Rectal smooth muscle tissue (tissue), 1 donor: ENCODE measurements around the gene CXXC5.

Source experiments
- H3K27ac ChIP-seq: one replicate; pipeline ENCODE4 v1.7.0; 2013; ENCODE audit warnings: low read depth, low read length, inconsistent platforms
- H3K27me3 ChIP-seq: one replicate; pipeline ENCODE4 v1.7.0; 2013; ENCODE audit warnings: low read length; ENCODE audit not compliant: control insufficient read depth, insufficient read depth
- H3K36me3 ChIP-seq: one replicate; pipeline ENCODE4 v1.7.0; 2013; ENCODE audit warnings: low read length; ENCODE audit not compliant: control insufficient read depth, insufficient read depth
- H3K4me1 ChIP-seq: one replicate; pipeline ENCODE4 v1.7.0; 2013; ENCODE audit warnings: low read length; ENCODE audit not compliant: control insufficient read depth, insufficient read depth
- H3K4me3 ChIP-seq: one replicate; pipeline ENCODE4 v1.7.0; 2013; ENCODE audit warnings: low read length
- H3K9ac ChIP-seq: one replicate; pipeline ENCODE4 v1.7.0; 2013; ENCODE audit warnings: low read length

The CXXC5 gene

DNA sequence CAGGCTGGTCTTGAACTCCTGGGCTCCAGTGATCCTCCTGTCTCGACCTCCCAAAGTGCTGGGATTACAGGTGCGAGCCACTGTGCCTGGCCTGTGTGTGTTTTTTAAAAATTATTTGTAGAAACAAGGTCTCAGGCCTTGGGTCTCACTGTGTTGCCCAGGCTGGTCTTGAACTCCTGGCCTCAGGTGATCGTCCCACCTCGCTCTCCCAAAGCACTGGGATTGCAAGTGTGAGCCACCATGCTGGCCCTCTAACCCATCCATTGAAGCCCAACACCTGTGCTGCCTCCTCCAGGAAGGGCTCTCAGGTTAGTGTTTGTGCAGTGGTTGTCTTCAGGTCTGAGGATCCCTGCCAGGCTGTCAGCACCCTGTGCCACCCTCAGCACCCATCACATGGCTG, 56.6 kb downstream of the CXXC5 start:
- H3K27me3 ChIP-seq = no peaks in the 10 kb centered on the region
- no peak overlapping the region for H3K27ac ChIP-seq
- no peaks in the 10 kb centered on the region for H3K36me3 ChIP-seq
- H3K4me1 ChIP-seq = no peaks in the 10 kb centered on the region
- H3K9ac ChIP-seq = no peak overlapping the region
- H3K4me3 ChIP-seq = no peak overlapping the region

DNA sequence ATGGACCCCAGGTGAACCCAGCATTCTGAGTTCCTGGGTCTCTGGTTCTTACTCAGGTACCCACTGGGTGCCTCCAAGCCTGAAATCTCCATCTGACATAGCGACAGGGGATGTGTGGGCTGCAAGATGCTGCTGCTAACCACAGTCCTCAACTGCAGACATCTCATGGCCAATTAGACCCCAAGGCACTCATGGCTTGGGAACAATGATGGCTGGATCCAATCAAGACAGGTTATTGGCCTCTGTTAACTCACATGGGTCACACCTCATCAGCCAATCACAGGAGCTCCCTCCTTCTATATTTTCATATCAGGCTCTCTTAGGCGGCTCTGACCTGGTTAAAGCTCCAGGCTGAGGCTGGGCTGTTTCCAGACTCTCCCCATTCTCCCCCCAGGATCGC, 57.0 kb downstream of the CXXC5 start:
- H3K27ac ChIP-seq = no peak overlapping the region

DNA sequence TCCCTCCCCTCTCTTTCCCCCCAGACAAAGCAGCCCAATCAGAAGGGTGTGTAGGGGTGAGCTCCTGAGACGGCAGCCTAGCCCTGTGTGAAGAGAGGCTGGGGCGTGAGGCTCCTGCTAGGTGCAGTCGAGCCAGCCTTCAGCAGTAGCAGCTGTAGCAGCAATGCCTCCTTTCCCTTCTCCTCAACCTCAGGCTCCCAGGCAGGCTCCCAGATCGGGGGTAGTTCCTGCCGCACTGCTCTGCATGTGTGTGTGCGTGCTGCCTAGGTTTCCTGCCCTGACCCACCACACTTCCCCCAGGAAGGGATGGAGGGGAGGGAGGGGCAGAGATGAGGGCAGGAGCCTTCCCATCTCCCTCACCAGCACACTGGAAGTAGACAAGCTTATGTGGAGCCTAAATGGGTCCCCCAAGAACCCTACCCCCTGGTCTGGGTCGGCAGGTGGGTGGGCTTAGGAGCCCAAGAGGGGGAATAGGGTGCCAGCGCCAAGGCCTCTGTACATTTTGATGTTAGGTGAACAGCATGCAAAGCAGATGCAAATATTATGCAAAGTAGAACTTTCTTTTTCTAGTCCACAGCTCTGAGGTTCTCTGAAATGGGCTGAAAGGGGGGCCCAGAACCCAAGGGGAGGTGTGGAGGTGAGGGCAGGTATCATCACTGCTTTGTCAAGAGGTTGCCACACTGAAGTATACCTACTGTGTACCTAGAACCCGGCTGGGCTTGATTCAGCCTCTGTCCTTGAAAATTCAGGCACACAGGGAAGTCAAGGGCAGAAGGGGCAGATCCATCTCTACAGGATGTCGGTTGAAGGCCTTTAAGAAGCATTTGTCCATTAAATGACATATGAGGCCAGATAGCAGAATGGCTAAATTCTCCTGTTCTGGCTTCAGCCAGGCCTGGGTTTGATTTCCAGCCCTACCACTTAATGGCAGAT, 57.8 kb downstream of the CXXC5 start:
- Histone ChIP-seq H3K36me3 (no peaks in the 10 kb centered on the region), H3K4me3 (no peak overlapping the region), H3K4me1 (no peaks in the 10 kb centered on the region), H3K27me3 (no peaks in the 10 kb centered on the region), H3K9ac (no peak overlapping the region), H3K27ac (no peak overlapping the region)

More for the DNA sequence above, 57.0 kb downstream of the CXXC5 start:
- Histone ChIP-seq H3K36me3 (no peaks in the 10 kb centered on the region), H3K4me3 (no peak overlapping the region), H3K4me1 (no peaks in the 10 kb centered on the region), H3K9ac (no peak overlapping the region), H3K27me3 (no peaks in the 10 kb centered on the region)

DNA sequence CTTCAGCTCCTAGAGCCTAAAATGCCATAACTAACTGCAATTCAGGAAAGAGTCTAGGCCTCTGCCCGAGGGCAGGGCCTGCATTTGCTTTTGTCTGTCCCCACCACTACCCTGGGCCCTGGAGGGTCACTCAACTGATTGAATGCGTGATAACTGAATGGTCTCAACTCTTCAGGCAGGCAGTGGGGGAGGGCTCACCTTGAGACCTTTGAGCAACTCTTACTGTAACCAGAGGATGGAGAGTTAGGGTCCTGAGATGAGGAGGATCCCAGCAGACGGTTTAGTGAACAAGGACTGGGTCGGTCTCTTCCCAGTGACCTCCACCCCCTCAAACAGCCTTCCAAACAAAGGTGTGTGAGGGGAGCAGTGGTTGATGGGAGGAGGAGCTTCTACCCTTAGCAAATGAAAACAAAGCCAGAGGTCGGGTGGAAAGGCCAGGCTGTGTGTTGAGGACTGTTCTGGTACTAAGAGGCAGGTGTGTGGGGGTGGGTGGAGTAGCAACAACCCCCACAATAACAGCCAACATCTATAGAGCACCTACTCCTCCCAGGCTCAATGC, 59.4 kb downstream of the CXXC5 start:
- Histone ChIP-seq H3K9ac (no peak overlapping the region), H3K4me3 (no peak overlapping the region), H3K27me3 (peaks cover 3% of the 10 kb centered on the region), H3K4me1 (peaks cover 6% of the 10 kb centered on the region), H3K27ac (no peak overlapping the region), H3K36me3 (no peaks in the 10 kb centered on the region)

DNA sequence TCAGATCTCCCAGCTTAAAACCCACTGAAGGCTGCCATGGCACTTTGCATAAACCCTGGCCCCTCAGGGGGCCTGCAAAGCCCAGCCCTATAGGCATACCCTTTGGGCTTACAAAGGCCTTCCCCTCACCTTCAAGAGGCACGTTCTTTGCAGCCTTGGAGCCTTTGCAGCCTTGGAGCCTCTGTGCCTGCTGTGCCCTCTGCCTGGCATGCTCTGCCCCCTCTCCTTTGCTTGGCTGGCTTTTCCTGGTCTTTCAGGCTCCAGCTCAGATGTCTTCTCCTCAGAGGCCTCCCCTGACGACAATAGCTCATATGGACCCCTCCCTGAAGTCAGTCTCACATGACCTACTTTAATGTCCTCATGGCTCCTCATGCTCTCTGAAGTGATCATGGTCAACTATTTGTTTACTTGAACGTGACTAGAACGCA, 60.3 kb downstream of the CXXC5 start:
- H3K27me3 ChIP-seq = peaks cover 3% of the 10 kb centered on the region
- peaks cover 6% of the 10 kb centered on the region for H3K4me1 ChIP-seq
- H3K9ac ChIP-seq = no peak overlapping the region
- H3K36me3 ChIP-seq = no peaks in the 10 kb centered on the region
- H3K27ac ChIP-seq = no peak overlapping the region
- no peak overlapping the region for H3K4me3 ChIP-seq

DNA sequence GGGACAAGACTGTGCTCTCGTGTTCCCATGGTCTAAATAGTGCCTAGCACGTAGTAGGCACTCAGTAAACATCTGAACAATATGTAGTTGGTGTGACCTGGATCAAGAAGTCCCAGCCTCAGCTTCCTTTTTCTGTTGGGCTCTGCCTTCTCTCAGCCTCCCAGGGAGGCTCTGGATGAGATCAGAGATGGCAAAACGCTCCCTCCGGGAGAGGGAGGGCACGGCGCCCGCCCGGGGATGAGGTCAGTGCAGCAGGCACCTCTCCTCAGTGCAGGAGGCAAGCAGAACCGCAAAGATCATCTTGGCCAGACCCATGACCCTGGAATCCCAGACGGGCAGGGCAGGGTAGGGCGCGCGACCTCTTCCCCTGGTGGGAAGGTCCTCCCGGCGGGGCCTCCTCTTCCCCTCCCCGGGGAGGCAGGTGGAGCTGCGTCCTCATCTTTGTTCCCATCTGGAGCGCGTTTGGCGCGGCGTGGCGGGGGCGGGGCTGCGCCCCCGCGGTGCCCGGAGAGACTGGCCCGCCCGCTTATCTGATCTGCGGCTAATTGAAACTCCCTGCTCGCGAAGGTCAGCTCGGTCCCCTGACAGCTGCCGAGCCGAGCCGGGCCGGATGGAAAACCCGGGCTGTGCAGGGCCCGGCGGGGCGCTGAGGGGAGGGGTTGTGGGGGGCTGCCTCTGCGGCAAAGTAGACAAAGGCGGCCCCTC, 60.9 kb downstream of the CXXC5 start:
- no peak overlapping the region for H3K9ac ChIP-seq
- H3K4me3 ChIP-seq = peak overlapping the region; percentile 44
- H3K27ac ChIP-seq = no peak overlapping the region
- peaks cover 3% of the 10 kb centered on the region for H3K27me3 ChIP-seq
- H3K4me1 ChIP-seq = peaks cover 6% of the 10 kb centered on the region
- H3K36me3 ChIP-seq = no peaks in the 10 kb centered on the region

DNA sequence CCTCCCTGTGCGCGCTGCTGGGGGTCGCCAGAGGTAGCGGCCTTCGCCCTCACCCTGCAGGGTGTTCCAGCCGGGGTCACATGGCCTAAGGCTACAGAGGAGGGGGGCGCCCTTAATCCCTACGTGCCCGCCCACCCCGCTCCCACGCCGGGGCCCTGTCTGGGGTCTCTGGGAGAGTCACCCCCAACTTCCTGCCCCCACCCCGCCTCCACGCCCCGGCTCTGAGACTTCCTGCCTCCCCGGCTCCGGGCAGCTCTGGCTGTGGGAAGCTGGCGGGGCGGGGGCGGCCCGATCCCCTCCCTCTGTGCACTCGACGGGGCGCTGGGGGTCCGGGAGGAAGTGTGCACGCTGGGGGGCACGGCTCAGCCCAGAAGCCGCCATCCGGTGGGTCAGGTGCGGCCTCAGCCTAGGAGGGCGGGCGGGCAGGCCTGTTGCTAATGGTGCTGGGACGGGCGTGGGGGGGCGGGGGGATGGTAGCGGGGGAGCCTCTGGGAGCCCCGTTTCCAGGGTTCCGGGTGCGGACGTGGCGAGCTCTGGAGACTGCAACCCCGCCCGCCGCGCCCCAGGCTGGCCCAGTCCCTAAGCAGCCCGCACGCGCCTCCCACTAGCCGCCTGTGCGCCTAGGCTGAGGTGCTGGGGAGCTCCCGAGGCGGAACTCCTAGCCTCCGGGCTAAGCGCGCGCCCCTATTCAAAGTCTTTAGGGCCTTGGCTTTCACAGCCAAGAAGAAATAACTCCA, 61.6 kb downstream of the CXXC5 start:
- peaks cover 6% of the 10 kb centered on the region for H3K4me1 ChIP-seq
- no peak overlapping the region for H3K27ac ChIP-seq
- peaks cover 3% of the 10 kb centered on the region for H3K27me3 ChIP-seq
- peak overlapping the region; percentile 44 for H3K4me3 ChIP-seq
- no peak overlapping the region for H3K9ac ChIP-seq
- H3K36me3 ChIP-seq = no peaks in the 10 kb centered on the region

DNA sequence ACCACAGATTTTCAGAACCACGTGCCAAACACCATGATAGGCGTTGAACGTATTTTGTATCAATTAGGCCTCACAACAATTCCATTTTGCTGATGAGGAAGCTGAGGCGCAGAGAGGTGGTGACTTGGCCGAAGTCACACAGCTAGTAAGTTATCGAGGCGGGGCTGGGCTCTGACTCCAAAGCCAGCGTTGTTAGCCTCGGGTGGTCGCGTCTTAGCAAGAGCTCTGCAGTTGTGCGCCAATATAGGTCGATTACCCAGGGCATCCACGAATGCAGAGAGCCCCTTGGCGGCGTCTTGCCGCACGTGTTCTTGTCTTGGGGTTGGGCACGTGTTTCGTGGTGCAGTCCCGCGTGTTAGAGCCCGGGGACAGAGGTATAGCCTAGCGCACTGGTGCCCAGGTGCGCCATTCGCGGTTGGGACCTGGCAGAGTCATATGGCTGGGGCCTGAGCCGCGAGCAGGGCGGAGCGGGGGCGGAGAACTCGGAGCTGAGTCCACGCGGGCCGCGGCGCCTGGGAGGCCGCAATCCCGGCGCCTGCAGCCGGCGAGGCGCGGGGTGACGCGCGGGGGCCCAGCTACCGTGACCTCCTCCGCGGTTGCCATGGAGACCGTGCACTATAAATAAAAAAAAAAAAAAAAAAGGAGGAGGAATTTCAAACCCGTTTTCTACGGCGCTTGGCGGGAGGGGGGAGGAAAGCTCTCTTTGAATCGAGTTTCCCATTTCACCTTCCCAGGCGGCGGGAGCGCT, 62.3 kb downstream of the CXXC5 start:
- H3K27me3 ChIP-seq = peaks cover 3% of the 10 kb centered on the region
- H3K27ac ChIP-seq = no peak overlapping the region
- peak overlapping the region; percentile 56 for H3K4me3 ChIP-seq
- peaks cover 6% of the 10 kb centered on the region for H3K4me1 ChIP-seq
- H3K9ac ChIP-seq = no peak overlapping the region
- no peaks in the 10 kb centered on the region for H3K36me3 ChIP-seq

DNA sequence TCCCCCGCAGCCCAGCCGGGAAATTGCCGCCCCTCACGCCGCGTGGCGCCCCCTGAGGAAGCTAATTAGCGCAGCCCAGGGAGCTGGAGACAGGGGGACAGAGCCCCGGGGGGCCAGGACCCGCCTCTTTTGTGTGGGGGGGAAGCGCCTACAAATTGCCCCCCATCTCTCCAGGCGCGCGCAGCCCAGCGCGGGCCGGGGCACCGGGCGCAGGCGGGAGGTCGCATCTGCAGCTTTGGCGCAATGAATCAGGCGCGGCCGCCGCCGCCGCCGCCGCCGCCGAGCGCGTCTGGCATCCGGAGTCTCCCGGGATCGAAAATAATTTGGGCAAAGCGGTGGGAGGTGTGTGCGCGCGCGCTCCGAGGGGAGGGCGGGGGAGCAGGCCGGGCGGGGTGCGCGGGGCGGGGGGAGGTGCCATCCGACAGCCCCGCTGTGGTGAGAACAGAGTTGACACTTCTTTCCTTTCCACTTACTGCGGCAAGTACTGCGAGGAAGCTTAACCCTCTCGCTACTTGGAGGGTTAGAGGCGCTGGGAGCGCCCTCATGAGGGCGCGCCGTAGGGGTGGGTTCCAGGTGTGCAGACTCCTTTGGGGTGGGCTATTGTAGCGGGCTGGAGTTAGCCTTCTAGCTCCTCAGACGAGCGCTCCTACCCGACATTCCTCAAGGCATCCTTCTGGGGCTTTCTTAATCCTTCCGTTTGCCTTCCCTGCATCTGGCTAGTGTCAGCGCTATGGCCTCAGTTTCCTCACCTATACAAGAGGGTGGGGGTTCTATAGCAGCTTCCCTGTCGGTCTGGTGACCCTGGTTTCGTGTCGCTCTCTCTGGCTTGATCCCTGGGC, 63.1 kb downstream of the CXXC5 start:
- Histone ChIP-seq H3K4me3 (peak overlapping the region; percentile 64), H3K27me3 (peaks cover 3% of the 10 kb centered on the region), H3K4me1 (peaks cover 6% of the 10 kb centered on the region), H3K36me3 (no peaks in the 10 kb centered on the region), H3K9ac (no peak overlapping the region), H3K27ac (no peak overlapping the region)

DNA sequence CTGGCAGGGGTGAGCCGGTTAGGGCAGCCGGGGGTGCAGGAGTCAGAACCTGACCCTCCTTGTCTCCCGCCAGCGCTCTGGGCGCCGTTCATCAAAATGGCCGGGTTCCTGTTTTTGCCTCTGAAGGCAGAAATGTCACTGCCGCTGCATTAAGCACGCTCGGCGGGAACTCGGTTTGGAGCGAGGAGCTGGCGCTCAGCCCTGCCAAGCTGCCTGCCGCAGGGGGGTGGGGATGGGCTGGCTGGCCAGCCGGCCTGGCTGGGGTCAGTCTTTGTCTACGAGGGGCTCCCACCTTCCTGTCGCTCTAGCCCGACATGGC, 63.7 kb downstream of the CXXC5 start:
- H3K4me3 ChIP-seq = peak overlapping the region; percentile 64
- H3K9ac ChIP-seq = no peak overlapping the region
- H3K36me3 ChIP-seq = no peaks in the 10 kb centered on the region
- peaks cover 6% of the 10 kb centered on the region for H3K4me1 ChIP-seq
- H3K27ac ChIP-seq = no peak overlapping the region
- H3K27me3 ChIP-seq = peaks cover 3% of the 10 kb centered on the region

DNA sequence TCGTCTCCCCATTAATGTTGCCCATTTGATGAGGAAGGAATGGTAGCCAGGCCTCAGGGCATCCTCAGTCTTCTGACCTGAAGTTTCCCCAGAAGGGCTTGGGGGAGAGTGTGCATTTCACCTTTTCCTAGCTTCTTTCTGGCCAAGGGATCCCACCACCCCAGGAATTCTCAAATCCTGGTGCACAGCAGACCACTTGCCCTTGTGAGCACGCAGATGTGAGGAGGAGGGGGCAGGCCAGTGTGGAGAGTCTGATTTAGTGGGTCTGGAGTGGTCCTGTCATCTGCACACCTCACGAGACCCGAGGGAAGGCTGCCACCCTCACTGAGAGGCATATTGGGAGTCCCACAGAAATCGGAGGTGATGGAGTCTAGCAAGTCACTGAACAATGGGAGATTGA, 64.3 kb downstream of the CXXC5 start:
- Histone ChIP-seq H3K4me1 (peaks cover 6% of the 10 kb centered on the region), H3K4me3 (no peak overlapping the region), H3K9ac (no peak overlapping the region), H3K27ac (no peak overlapping the region), H3K36me3 (no peaks in the 10 kb centered on the region), H3K27me3 (peaks cover 3% of the 10 kb centered on the region)
